H1 (cell line): ENCODE measurements around the gene L3MBTL3. TPM values are rescaled to one million over a fixed set of nuclear protein-coding genes. Genes with fewer than 3 reads are reported as not detected.

Experiments used
- CTCF ChIA-PET: fragments of 300-600 bp; sonication (Branson Sonifier 250); formaldehyde crosslinking; loops from one replicate; lab custom pipeline; 2021; ENCODE audit not compliant: partially characterized antibody; lab: Charles Lee
- POLR2A ChIA-PET: fragments of 300-600 bp; sonication (Branson Sonifier 250); formaldehyde crosslinking; loops from one replicate; lab custom pipeline; 2021; ENCODE audit warnings: inconsistent platforms; ENCODE audit not compliant: partially characterized antibody; lab: Charles Lee
- DNase-seq, 2 experiments: peaks; one replicate each; pipeline versions ENCODE4 v3.0.0 to v3.0.0-alpha.2; 2010 to 2022; ENCODE audit warnings: low spot score in 2 of 2, low read depth in 1 of 2, mixed read lengths in 1 of 2
- FAIRE-seq: peaks from 2 replicates; lab custom pipeline; 2011; peaks lifted over from hg19 to GRCh38; lab: Jason Lieb, UNC
- H2AFZ ChIP-seq: 2 replicates; pipeline ENCODE4 v1.8.1; 2012; ENCODE audit warnings: low read length, inconsistent platforms
- H2AK5ac ChIP-seq: 2 replicates; pipeline ENCODE4 v1.6.1; 2013; ENCODE audit warnings: low read depth, low read length
- H2BK120ac ChIP-seq: replicated peaks from 2 replicates; pipeline ENCODE3; 2013; ENCODE audit warnings: low read depth, low read length, inconsistent platforms
- H2BK12ac ChIP-seq: 2 replicates; pipeline ENCODE4 v1.6.1; 2013; ENCODE audit warnings: low read depth, low read length
- H2BK15ac ChIP-seq: 2 replicates; pipeline ENCODE4 v1.6.1; 2013; ENCODE audit warnings: low read length
- H2BK20ac ChIP-seq: 2 replicates; pipeline ENCODE4 v1.6.1; 2013; ENCODE audit warnings: low read length
- H2BK5ac ChIP-seq: 2 replicates; pipeline ENCODE4 v1.6.1; 2013; ENCODE audit warnings: low read depth, low read length
- H3K14ac ChIP-seq: 2 replicates; pipeline ENCODE4 v1.6.1; 2013; ENCODE audit warnings: inconsistent platforms; ENCODE audit not compliant: insufficient read length
- H3K18ac ChIP-seq: 2 replicates; pipeline ENCODE4 v1.6.1; 2013; ENCODE audit warnings: low read length; ENCODE audit errors: extremely low read depth
- H3K23ac ChIP-seq: 2 replicates; pipeline ENCODE4 v1.6.1; 2013; ENCODE audit warnings: inconsistent platforms; ENCODE audit not compliant: insufficient read length
- H3K23me2 ChIP-seq: 2 replicates; pipeline ENCODE4 v1.6.1; 2013; ENCODE audit warnings: low read depth, low read length
- H3K27ac ChIP-seq: 2 replicates; pipeline ENCODE4 v1.6.1; 2011; ENCODE audit warnings: low read depth, low read length, inconsistent platforms
- H3K27me3 ChIP-seq, 4 experiments: replicated peaks in 1 of 4; 1 replicate in 1 of 4; 2 replicates in 3 of 4; pipeline versions ENCODE4 v1.6.1 to v1.8.1; 2011 to 2013; ENCODE audit warnings: low read length in 3 of 4, mild to moderate bottlenecking in 3 of 4, inconsistent platforms in 2 of 4, mixed read lengths in 2 of 4, moderate library complexity in 1 of 4; ENCODE audit not compliant: control insufficient read depth in 3 of 4, insufficient read depth in 3 of 4; ENCODE audit errors: extremely low read depth in 1 of 4
- H3K36me3 ChIP-seq, 4 experiments: 2 replicates each; pipeline versions ENCODE4 v1.6.1 to v1.8.1; 2011 to 2013; ENCODE audit warnings: mild to moderate bottlenecking in 4 of 4, low read length in 3 of 4, moderate library complexity in 2 of 4, control low read depth in 1 of 4, inconsistent platforms in 1 of 4; ENCODE audit not compliant: insufficient read depth in 4 of 4, control insufficient read depth in 2 of 4
- H3K4ac ChIP-seq: replicated peaks from 2 replicates; pipeline ENCODE3; 2013; ENCODE audit warnings: low read length, low read depth, mixed read lengths, inconsistent platforms; ENCODE audit not compliant: insufficient read length
- H3K4me1 ChIP-seq, 4 experiments: replicated peaks in 1 of 4; 1 replicate in 1 of 4; 2 replicates in 3 of 4; pipeline versions ENCODE4 v1.6.1 to v1.8.1; 2011 to 2013; ENCODE audit warnings: low read length in 3 of 4, inconsistent platforms in 2 of 4, mixed read lengths in 1 of 4; ENCODE audit not compliant: insufficient read depth in 4 of 4, control insufficient read depth in 3 of 4
- H3K4me2 ChIP-seq, 2 experiments: 2 replicates each; pipeline versions ENCODE4 v1.6.1 to v1.8.1; 2011 to 2013; ENCODE audit warnings: low read depth in 2 of 2, low read length in 2 of 2, control low read depth in 1 of 2, inconsistent platforms in 1 of 2, mild to moderate bottlenecking in 1 of 2; ENCODE audit not compliant: insufficient read depth in 1 of 2
- H3K4me3 ChIP-seq, 4 experiments: fragments of 200-600, 300-600 bp in 1 of 4; sonication (generic), shearing (Covaris generic), sonication (Bioruptor Twin) in 1 of 4; 2 replicates each; pipeline versions ENCODE4 v1.5.1 to v1.8.1; 2011 to 2016; ENCODE audit warnings: low read length in 4 of 4, low read depth in 3 of 4, control low read depth in 2 of 4, inconsistent platforms in 2 of 4, mild to moderate bottlenecking in 2 of 4, mixed read lengths in 1 of 4, moderate library complexity in 1 of 4; ENCODE audit not compliant: insufficient read depth in 2 of 4; ENCODE audit errors: extremely low read depth in 1 of 4
- H3K56ac ChIP-seq: replicated peaks from 2 replicates; pipeline ENCODE3; 2013; ENCODE audit warnings: low read depth, mild to moderate bottlenecking, mixed read lengths, low read length, inconsistent platforms; ENCODE audit not compliant: insufficient read length
- H3K79me1 ChIP-seq: 2 replicates; pipeline ENCODE4 v1.6.1; 2013; ENCODE audit warnings: low read depth, low read length, control low read depth
- H3K79me2 ChIP-seq, 2 experiments: 2 replicates each; pipeline versions ENCODE4 v1.6.1 to v1.8.1; 2012 to 2013; ENCODE audit warnings: low read length in 2 of 2, mild to moderate bottlenecking in 2 of 2, inconsistent platforms in 1 of 2; ENCODE audit not compliant: insufficient read depth in 2 of 2, control insufficient read depth in 1 of 2
- H3K9ac ChIP-seq, 4 experiments: replicated peaks in 1 of 4; 1 replicate in 1 of 4; 2 replicates in 3 of 4; pipeline versions ENCODE4 v1.6.1 to v1.8.1; 2011 to 2013; ENCODE audit warnings: low read depth in 3 of 4, low read length in 3 of 4, control low read depth in 2 of 4, mild to moderate bottlenecking in 2 of 4, moderate library complexity in 2 of 4, inconsistent platforms in 1 of 4; ENCODE audit errors: extremely low read depth in 1 of 4
- H3K9me3 ChIP-seq, 2 experiments: 2 replicates each; pipeline versions ENCODE4 v1.6.1 to v1.8.1; 2012 to 2013; ENCODE audit warnings: mild to moderate bottlenecking in 2 of 2, moderate library complexity in 2 of 2, control low read depth in 1 of 2, inconsistent platforms in 1 of 2, low read depth in 1 of 2, low read length in 1 of 2, mixed read lengths in 1 of 2; ENCODE audit not compliant: insufficient read depth in 2 of 2
- H4K20me1 ChIP-seq, 2 experiments: replicated peaks in 1 of 2; 2 replicates each; pipeline versions ENCODE3 to v1.8.1; 2011 to 2013; ENCODE audit warnings: inconsistent platforms in 2 of 2, low read length in 2 of 2, mild to moderate bottlenecking in 1 of 2; ENCODE audit not compliant: insufficient read depth in 2 of 2, control insufficient read depth in 1 of 2
- H4K5ac ChIP-seq: 2 replicates; pipeline ENCODE4 v1.6.1; 2013; ENCODE audit warnings: low read length, low read depth, mixed read lengths, inconsistent platforms; ENCODE audit not compliant: insufficient read length
- H4K8ac ChIP-seq: 2 replicates; pipeline ENCODE4 v1.8.0; 2013; ENCODE audit warnings: mild to moderate bottlenecking, moderate library complexity, low read length, inconsistent platforms; ENCODE audit not compliant: insufficient read depth; ENCODE audit errors: extremely low read depth
- H4K91ac ChIP-seq: replicated peaks from 2 replicates; pipeline ENCODE3; 2013; ENCODE audit warnings: low read length, mixed read lengths, inconsistent platforms; ENCODE audit not compliant: insufficient read length
- RFX5 ChIP-seq: IDR thresholded peaks from 2 replicates; pipeline ENCODE4 v1.6.1; 2011; ENCODE audit warnings: low read depth, low read length, improper control_type of control experiment, borderline replicate concordance
- ZNF274 ChIP-seq: IDR thresholded peaks from 2 replicates; pipeline ENCODE4 v1.7.0; 2012; ENCODE audit warnings: low read length, borderline replicate concordance; ENCODE audit errors: extremely low read depth
- WGBS, 2 experiments: shearing (Covaris generic) in 1 of 2; methylation state at CpG; one replicate each; pipeline versions ENCODE4 v1.1.6 to v1.1.7; 2013 to 2015; ENCODE audit warnings: low lambda C conversion rate in 2 of 2, mixed read lengths in 2 of 2, inconsistent platforms in 1 of 2, low coverage in 1 of 2, missing lambda C conversion rate in 1 of 2; ENCODE audit not compliant: insufficient replicate concordance in 2 of 2, insufficient coverage in 1 of 2, insufficient read length in 1 of 2; ENCODE audit errors: extremely low coverage in 1 of 2, missing lambda C conversion rate in 1 of 2; 5-methylcytosine and 5-hydroxymethylcytosine counted together
- polyA plus RNA-seq, 7 experiments: library from polyadenylated mRNA; depleted of rRNA in 3 of 7; stranded (reverse) in 5 of 7; unstranded in 2 of 7; fragments of >200 nt in 5 of 7; fragments of 200-250 nt in 2 of 7; gene quantifications; 1 replicate in 5 of 7; 2 replicates in 1 of 7; 4 replicates in 1 of 7; pipeline versions ENCODE4 v1.2.1 to v1.2.3, GENCODE V29; 2011 to 2013; ENCODE audit warnings: missing spikeins in 2 of 7, mixed read lengths in 2 of 7
- total RNA-seq: library from RNA; stranded (reverse); fragmentation: NEBNext Ultra II Directional; extraction: Animal tissue kit (Norgen Biotek cat#: 25700); gene quantifications from 2 replicates; pipeline ENCODE4 v1.2.1, GENCODE V29; 2021

The L3MBTL3 gene
- total and polyA plus RNA-seq, 2 of the 8 experiments (the other 6 are each of a cell fraction or from before 2014, with no cell fraction given): 3.9 to 17.2 TPM

- Histone ChIP-seq H3K79me2 (no peaks in the 10 kb centered on the region), H4K5ac (no peak overlapping the region), H3K27ac (no peak overlapping the region), H4K91ac (no peak overlapping the region), H2BK20ac (no peak overlapping the region), H2BK15ac (no peak overlapping the region), H3K27me3 (no peaks in the 10 kb centered on the region), H3K9ac (no peak overlapping the region), H2BK12ac (no peak overlapping the region), H2AFZ (no peak overlapping the region), H3K4me3 (no peak overlapping the region), H3K79me1 (no peaks in the 10 kb centered on the region), H2AK5ac (no peak overlapping the region), H3K4me1 (no peaks in the 10 kb centered on the region), H3K4me2 (no peak overlapping the region), H4K20me1 (no peaks in the 10 kb centered on the region), H3K14ac (no peak overlapping the region), H2BK5ac (no peak overlapping the region), H2BK120ac (no peak overlapping the region), H3K4ac (no peak overlapping the region), H3K36me3 (no peaks in the 10 kb centered on the region), H3K23ac (no peak overlapping the region), H3K23me2 (no peaks in the 10 kb centered on the region), H3K18ac (no peak overlapping the region), H4K8ac (no peak overlapping the region), H3K9me3 (no peaks in the 10 kb centered on the region), H3K56ac (no peak overlapping the region)
- ChIA-PET CTCF (interaction anchor here (1.1 to 2.1 kb wide), 5 partner anchors 10 to 206 kb away, joined by 3 to 11 read pairs (median 4); no protein-coding TSS in a partner anchor), POLR2A (no interaction called here)
- WGBS, 2 experiments: 35% methylated on average over 1 of the region's 1 CpG; no CpG with 5 or more reads in 1 of the 2 experiments
- no peak for DNase-seq
- no peak for TF ChIP-seq ZNF274
- TF ChIP-seq RFX5: no peak
- FAIRE-seq: no peak
Measured at GRCh38 chr6:129980821-129981220, 37.6 kb upstream of the L3MBTL3 start.
